ENCODE measurements around the gene GLCCI1.

GRCh38 chr7:8057566-8057965, 89.0 kb downstream of the GLCCI1 start:
- TF ChIP-seq GATA2 (IDR thresholded peaks at IDR 0.05; ENCODE audit: low read depth, low read length) (no peak), GATA3 (IDR thresholded peaks at IDR 0.05; ENCODE audit: low read depth, low read length) (no peak)

All from SH-SY5Y (cell line).